Omental fat pad (tissue), 4 donors: ENCODE results near the gene SCN3B. TPM values are rescaled to one million over a fixed set of nuclear protein-coding genes. Genes with fewer than 3 reads are reported as not detected.

ENCODE experiments used
- ATAC-seq: fragments of 150-250 bp; one replicate; pipeline ENCODE4 v1.9.1; 2016; ENCODE audit warnings: mild to moderate bottlenecking, moderate library complexity; ENCODE audit not compliant: low FRiP score
- DNase-seq: peaks from one replicate; pipeline ENCODE4 v3.0.0-alpha.2; 2019; ENCODE audit warnings: low spot score
- total RNA-seq, 4 donors: library from RNA; depleted of rRNA; stranded (reverse); fragments of >200 nt; gene quantifications; one replicate each; pipeline ENCODE4 v1.1.0, GENCODE V29; 2016
- TF ChIP-seq, protein P1 (sequence below), 3 donors: fragments of 450-650 bp; IDR thresholded peaks; one replicate each; pipeline ENCODE4 v1.5.1; 2016 to 2017; ENCODE audit warnings: antibody characterized with exemption in 3 of 3, mild to moderate bottlenecking in 3 of 3, moderate library complexity in 2 of 3

SCN3B gene
- total RNA-seq, 4 donors from 2014 or later: 1.5 to 2.6 (median 1.8) TPM

DNA sequence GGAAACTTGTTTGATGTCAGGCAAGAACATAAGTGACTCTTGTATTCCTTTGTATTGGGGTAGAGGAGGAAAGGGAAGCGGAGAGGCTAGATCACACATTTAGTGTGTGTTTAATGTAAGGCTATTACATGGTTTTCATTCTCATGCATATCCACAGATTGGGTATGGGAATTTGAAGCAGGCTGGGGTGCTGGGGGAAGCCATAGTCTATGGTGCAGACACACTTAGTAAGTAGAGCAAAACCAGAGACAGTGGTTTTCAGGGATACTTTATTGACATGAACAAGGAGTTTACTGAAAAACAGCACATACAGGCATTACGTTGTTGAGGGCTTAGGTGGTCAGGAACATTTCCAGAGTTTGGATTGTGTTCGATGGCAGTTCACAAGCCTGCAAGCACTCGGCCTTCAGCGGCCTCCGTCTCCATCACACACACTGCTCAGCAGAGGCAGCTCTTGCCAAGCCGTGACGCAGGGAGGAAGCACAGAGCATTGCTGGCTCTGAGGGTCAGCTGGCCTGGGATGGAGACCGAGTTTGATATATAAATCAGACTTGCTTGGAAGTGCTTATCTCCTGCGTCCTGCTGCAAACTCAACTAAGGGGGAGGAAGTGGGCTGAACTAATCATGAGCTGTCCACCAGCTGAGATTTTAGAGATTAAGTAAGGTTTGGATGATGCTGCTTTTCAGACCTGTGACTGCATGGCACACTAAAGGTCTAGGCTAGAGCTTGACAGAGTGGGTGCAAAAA is 25.3 kb downstream of the SCN3B start:
- ATAC-seq (peak; percentile 82), DNase-seq (peak; percentile 32)
- TF ChIP-seq, protein P1, sequence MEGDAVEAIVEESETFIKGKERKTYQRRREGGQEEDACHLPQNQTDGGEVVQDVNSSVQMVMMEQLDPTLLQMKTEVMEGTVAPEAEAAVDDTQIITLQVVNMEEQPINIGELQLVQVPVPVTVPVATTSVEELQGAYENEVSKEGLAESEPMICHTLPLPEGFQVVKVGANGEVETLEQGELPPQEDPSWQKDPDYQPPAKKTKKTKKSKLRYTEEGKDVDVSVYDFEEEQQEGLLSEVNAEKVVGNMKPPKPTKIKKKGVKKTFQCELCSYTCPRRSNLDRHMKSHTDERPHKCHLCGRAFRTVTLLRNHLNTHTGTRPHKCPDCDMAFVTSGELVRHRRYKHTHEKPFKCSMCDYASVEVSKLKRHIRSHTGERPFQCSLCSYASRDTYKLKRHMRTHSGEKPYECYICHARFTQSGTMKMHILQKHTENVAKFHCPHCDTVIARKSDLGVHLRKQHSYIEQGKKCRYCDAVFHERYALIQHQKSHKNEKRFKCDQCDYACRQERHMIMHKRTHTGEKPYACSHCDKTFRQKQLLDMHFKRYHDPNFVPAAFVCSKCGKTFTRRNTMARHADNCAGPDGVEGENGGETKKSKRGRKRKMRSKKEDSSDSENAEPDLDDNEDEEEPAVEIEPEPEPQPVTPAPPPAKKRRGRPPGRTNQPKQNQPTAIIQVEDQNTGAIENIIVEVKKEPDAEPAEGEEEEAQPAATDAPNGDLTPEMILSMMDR (IDR thresholded peaks at IDR 0.05): no peak

DNA sequence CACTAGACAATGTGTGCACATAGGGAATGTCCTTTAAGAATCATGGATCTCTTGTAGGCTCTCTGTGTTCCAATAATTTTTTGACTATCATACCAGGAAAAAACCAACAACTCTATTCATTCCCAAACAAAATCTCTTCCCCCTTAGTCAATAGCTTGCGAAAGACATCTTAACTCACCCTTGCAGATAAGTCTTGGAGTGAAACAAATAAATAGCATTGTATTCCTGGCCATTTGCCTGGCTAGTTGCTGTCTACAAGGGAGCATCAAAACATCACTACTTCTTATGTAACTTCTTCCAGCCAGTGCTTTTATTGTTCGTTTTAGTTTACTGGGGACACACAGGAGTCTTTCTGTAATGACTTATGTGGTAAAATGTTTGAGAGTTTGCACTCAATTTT is 29.4 kb downstream of the SCN3B start:
- no peak for ATAC-seq

DNA sequence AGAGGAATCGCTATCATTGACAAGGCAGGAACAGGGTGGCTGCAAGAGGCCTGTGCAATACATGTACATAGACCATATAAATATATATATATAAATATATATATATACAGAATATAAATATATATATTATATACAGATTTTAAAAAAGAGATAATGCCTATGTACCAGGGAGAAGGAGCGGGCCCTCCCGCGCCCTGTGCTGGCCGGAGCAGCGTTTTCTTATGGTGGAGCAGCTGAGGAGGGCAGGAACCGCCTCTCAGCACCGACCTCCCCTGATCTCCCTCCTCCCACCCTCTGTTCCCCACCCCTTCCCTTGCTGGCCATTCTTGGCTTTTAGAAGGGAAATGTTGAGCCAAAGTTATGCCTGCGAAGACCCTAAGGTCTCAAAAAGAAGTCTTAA is 31.8 kb downstream of the SCN3B start:
- no peak for DNase-seq
- TF ChIP-seq, protein P1 (IDR thresholded peaks at IDR 0.05): no peak

More for the DNA sequence above, 29.4 kb downstream of the SCN3B start:
- TF ChIP-seq, protein P1 (IDR thresholded peaks at IDR 0.05): no peak
- DNase-seq: no peak

DNA sequence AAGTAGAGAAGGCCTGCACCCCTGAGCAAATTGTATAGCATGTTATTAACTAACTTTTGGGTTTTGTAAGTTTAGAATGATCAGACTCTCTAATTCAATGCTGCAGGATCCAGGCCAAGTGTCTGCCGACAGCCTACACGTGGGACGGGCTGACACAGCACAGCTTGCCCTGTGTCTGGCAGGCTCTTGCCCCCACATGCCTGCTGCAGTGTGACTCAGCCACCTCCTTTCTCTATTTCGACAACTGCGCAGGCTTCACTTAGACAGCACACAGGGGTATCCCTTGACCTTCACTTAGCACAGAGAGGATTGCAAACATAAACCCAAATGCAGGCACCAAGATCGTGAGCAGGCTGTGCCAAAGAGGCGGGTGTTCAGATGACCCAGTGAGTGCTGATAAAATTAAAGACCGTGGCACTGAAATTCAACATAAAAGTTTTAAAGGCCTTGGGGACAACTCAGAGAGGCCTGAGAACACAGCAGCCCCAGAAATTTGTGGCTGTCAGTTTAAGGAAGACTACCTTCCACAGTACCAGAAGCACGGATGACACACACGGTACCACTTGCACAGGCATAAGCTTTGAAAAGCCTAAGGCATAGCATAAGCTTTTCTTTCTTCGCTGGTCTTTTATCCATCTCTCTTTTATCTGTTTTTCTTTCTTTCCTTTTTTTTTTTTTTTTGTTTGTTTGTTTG is 37.8 kb downstream of the SCN3B start:
- DNase-seq (no peak), ATAC-seq (peak; percentile 98)
- TF ChIP-seq, protein P1 (IDR thresholded peaks at IDR 0.05): no peak

More for the DNA sequence above, 31.8 kb downstream of the SCN3B start:
- no peak for ATAC-seq

DNA sequence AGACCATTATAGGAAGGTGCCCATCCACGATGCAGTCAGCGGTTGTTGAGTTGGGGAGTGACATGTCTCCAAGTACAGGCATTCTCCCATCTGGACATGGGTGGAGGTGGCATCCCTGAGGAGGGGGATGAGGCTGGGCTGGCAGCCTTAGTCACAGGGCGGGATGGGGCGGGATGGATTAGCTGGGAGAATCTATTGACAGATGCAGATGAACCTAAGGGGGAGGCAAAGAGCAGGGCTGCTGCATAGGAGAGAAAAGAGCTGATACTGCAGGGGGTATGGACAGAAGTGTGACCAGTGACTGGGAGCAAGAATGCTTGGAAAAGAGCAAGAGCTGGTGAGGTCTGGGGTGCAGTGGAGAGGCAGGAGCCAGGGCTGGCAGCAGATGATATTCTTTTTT is 42.7 kb downstream of the SCN3B start:
- no peak for ATAC-seq
- TF ChIP-seq, protein P1 (IDR thresholded peaks at IDR 0.05): no peak
- no peak for DNase-seq

DNA sequence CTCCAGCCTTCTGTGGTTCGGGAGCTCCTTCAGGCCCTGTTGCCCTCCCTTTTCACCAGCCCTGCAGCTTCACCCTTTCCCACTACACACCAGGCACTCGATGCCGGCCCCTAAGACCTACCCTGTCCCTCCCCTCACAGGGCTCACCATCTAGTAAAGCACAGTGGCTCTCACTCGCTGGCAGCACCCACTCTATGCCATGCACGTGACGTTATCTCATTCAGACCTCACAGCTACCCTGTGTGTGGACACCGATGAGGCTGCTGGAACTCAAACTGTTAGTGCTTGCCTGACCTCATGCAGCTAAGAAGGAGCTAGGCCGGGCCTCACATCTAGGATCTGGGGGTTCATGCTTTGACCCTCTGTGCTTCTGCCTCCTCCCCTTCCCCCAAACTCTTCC is 45.5 kb downstream of the SCN3B start:
- no peak for DNase-seq
- TF ChIP-seq, protein P1 (IDR thresholded peaks at IDR 0.05): no peak
- no peak for ATAC-seq
